GM12878 (cell line): ENCODE data around the gene TMEM198. TPM values are rescaled to one million over a fixed set of nuclear protein-coding genes. Genes with fewer than 3 reads are reported as not detected.

Source experiments
- ATAC-seq: fragments of 200-7000 bp; cut with Tn5 transposase; 3 replicates; pipeline ENCODE4 v1.9.1; 2020; ENCODE audit warnings: mild to moderate bottlenecking, moderate library complexity
- BruUV-seq: library from RNA; stranded (reverse); fragments of 400-500 nt; replicated peaks from 2 replicates; lab custom pipeline; 2021; lab: Mats Ljungman, UMichigan
- CTCF ChIA-PET: fragments of 300-600 bp; sonication (Branson Sonifier 250); formaldehyde crosslinking; extraction: SDS; loops from one replicate; lab custom pipeline; 2021; ENCODE audit warnings: inconsistent platforms; lab: Yijun Ruan, JAX
- POLR2A ChIA-PET: fragments of 350-600 bp; formaldehyde crosslinking; extraction: SDS; loops from one replicate; lab custom pipeline; 2021; ENCODE audit warnings: inconsistent platforms; lab: Charles Lee
- RAD21 ChIA-PET: fragments of 300-600 bp; sonication (Branson Sonifier 250); formaldehyde crosslinking; loops from one replicate; lab custom pipeline; 2023; ENCODE audit warnings: antibody characterized with exemption; ENCODE audit not compliant: unreplicated experiment; lab: Charles Lee
- SMC1A ChIA-PET: fragments of 300-600 bp; sonication (Branson Sonifier 250); formaldehyde crosslinking; loops from one replicate; lab custom pipeline; 2023; ENCODE audit not compliant: unreplicated experiment, uncharacterized antibody; lab: Charles Lee
- DNase-seq: peaks from one replicate; pipeline ENCODE4 v3.0.0-alpha.2; 2011; ENCODE audit warnings: low read depth, low spot score
- FAIRE-seq: peaks from 3 replicates; lab custom pipeline; 2011; peaks lifted over from hg19 to GRCh38; lab: Jason Lieb, UNC
- H2AFZ ChIP-seq: 2 replicates; pipeline ENCODE4 v1.6.0; 2011; ENCODE audit warnings: low read depth, low read length, control low read depth; ENCODE audit not compliant: control insufficient read depth
- H3K27ac ChIP-seq: 2 replicates; pipeline ENCODE4 v1.5.1; 2011; ENCODE audit warnings: control low read depth; ENCODE audit not compliant: control insufficient read depth, insufficient read depth
- H3K27me3 ChIP-seq, 2 experiments: replicated peaks in 1 of 2; 2 replicates each; pipeline versions ENCODE4 v1.6.0 to v1.6.1; 2011; ENCODE audit warnings: low read length in 1 of 2; ENCODE audit not compliant: control insufficient read depth in 2 of 2, insufficient read depth in 2 of 2
- H3K36me3 ChIP-seq, 2 experiments: 2 replicates each; pipeline ENCODE4 v1.5.1; 2011; ENCODE audit warnings: low read length in 1 of 2; ENCODE audit not compliant: control insufficient read depth in 2 of 2, insufficient read depth in 2 of 2
- H3K4me1 ChIP-seq: 2 replicates; pipeline ENCODE4 v1.6.1; 2011; ENCODE audit warnings: mild to moderate bottlenecking, low read length, moderate library complexity, mixed read lengths; ENCODE audit not compliant: control insufficient read depth, insufficient read depth
- H3K4me2 ChIP-seq: 2 replicates; pipeline ENCODE4 v1.6.0; 2011; ENCODE audit warnings: control low read depth; ENCODE audit not compliant: control insufficient read depth, insufficient read depth
- H3K4me3 ChIP-seq: fragments of 200-600 bp; sonication (generic); 2 replicates; pipeline ENCODE4 v1.5.1; 2016
- H3K79me2 ChIP-seq: 2 replicates; pipeline ENCODE4 v1.6.0; 2011; ENCODE audit warnings: low read length; ENCODE audit not compliant: control insufficient read depth, insufficient read depth
- H3K9ac ChIP-seq: 2 replicates; pipeline ENCODE4 v1.8.0; 2011; ENCODE audit warnings: low read length, control low read depth, mixed read lengths; ENCODE audit not compliant: control insufficient read depth, insufficient read depth
- H3K9me3 ChIP-seq: replicated peaks from 3 replicates; pipeline ENCODE4 v1.5.1; 2011; ENCODE audit warnings: mild to moderate bottlenecking, low read length; ENCODE audit not compliant: control insufficient read depth, insufficient read depth
- H4K20me1 ChIP-seq: 2 replicates; pipeline ENCODE4 v1.6.0; 2011; ENCODE audit not compliant: control insufficient read depth, insufficient read depth
- CREM ChIP-seq: IDR thresholded peaks from 2 replicates; pipeline ENCODE4 v1.6.1; 2014; ENCODE audit warnings: antibody characterized with exemption, low read depth
- EGR1 ChIP-seq, 2 experiments: IDR thresholded peaks; 1 replicate in 1 of 2; 2 replicates in 1 of 2; pipeline ENCODE4 v1.6.1; 2011 to 2012; ENCODE audit warnings: low read depth in 2 of 2, low read length in 2 of 2, borderline replicate concordance in 1 of 2, mild to moderate bottlenecking in 1 of 2, moderate library complexity in 1 of 2
- ELK1 ChIP-seq: IDR thresholded peaks from 2 replicates; pipeline ENCODE4 v1.6.1; 2012; ENCODE audit warnings: low read depth, low read length, improper control_type of control experiment
- FOXK2 ChIP-seq: fragments of 450-650 bp; IDR thresholded peaks from 2 replicates; pipeline ENCODE4 v1.6.1; 2017; ENCODE audit warnings: mild to moderate bottlenecking, moderate library complexity
- KAT2A ChIP-seq: conservative IDR thresholded peaks from 2 replicates; pipeline ENCODE4 v1.6.1; 2011; ENCODE audit warnings: low read depth, low read length; ENCODE audit not compliant: control insufficient read depth
- POLR2AphosphoS5 ChIP-seq: IDR thresholded peaks from 2 replicates; pipeline ENCODE4 v1.6.1; 2011; ENCODE audit warnings: mild to moderate bottlenecking, low read length, inconsistent platforms
- RBBP5 ChIP-seq: fragments of 200-600 bp; sonication (generic); conservative IDR thresholded peaks from 2 replicates; pipeline ENCODE4 v1.6.1; 2016
- SIN3A ChIP-seq: IDR thresholded peaks from 2 replicates; pipeline ENCODE4 v1.6.1; 2012; ENCODE audit warnings: low read depth, low read length, improper control_type of control experiment
- SUPT20H ChIP-seq: IDR thresholded peaks from 2 replicates; pipeline ENCODE4 v1.6.1; 2011; ENCODE audit warnings: low read depth, mild to moderate bottlenecking, low read length, moderate library complexity, borderline replicate concordance; ENCODE audit not compliant: control insufficient read depth
- WGBS: methylation state at CpG from one replicate; pipeline ENCODE4 v1.1.6; 2016; ENCODE audit warnings: low lambda C conversion rate; ENCODE audit not compliant: insufficient replicate concordance, insufficient coverage; ENCODE audit errors: missing lambda C conversion rate; 5-methylcytosine and 5-hydroxymethylcytosine counted together
- in situ Hi-C: fragments of 300-500 bp; cut with MboI; formaldehyde crosslinking; loops from 9 replicates; pipeline ENCODE4 v1.14.3; 2018; ENCODE audit warnings: mixed read lengths
- intact Hi-C: fragments of 100-400 bp; cut with micrococcal nuclease; formaldehyde crosslinking; loops from one replicate; pipeline ENCODE4 v1.14.2; 2022; ENCODE audit not compliant: unreplicated experiment
- polyA plus RNA-seq, 11 experiments: library from polyadenylated mRNA; depleted of rRNA in 4 of 11; unstranded in 6 of 11; stranded (reverse) in 5 of 11; fragments of >200 nt; fragmentation: Nextera tagmentation in 4 of 11; fragmentation: Illumina TruSeq in 1 of 11; extraction: Ambion mirVana in 4 of 11; extraction: Trizol in 1 of 11; gene quantifications; 1 replicate in 1 of 11; 2 replicates in 10 of 11; pipeline versions ENCODE4 v1.2.1 to v1.2.3, GENCODE V29; 2011 to 2016; ENCODE audit warnings: inconsistent platforms in 2 of 11, missing spikeins in 2 of 11, low read depth in 1 of 11
- total RNA-seq, 4 experiments: library from RNA; depleted of rRNA in 3 of 4; stranded (reverse); fragments of >200 nt in 3 of 4; fragmentation: Illumina TruSeq in 1 of 4; extraction: Trizol in 1 of 4; gene quantifications; 2 replicates each; pipeline versions ENCODE4 v1.2.1 to v1.2.3, GENCODE V29; 2013 to 2021
- TF ChIP-seq, protein P1 (sequence below): fragments of 450-650 bp; formaldehyde crosslinking; IDR thresholded peaks from 2 replicates; pipeline ENCODE4 v1.5.0; 2022; ENCODE audit warnings: mild to moderate bottlenecking, missing genetic modification characterization
- TF ChIP-seq, protein P2 (sequence below): fragments of 450-650 bp; IDR thresholded peaks from 2 replicates; pipeline ENCODE4 v1.6.1; 2017; ENCODE audit warnings: borderline replicate concordance

The TMEM198 gene
- total and polyA plus RNA-seq, 10 of the 15 experiments (the other 5 are each of a cell fraction or from before 2014, with no cell fraction given): 0.16 to 1.2 (median 0.65) TPM; not detected in 2

DNA sequence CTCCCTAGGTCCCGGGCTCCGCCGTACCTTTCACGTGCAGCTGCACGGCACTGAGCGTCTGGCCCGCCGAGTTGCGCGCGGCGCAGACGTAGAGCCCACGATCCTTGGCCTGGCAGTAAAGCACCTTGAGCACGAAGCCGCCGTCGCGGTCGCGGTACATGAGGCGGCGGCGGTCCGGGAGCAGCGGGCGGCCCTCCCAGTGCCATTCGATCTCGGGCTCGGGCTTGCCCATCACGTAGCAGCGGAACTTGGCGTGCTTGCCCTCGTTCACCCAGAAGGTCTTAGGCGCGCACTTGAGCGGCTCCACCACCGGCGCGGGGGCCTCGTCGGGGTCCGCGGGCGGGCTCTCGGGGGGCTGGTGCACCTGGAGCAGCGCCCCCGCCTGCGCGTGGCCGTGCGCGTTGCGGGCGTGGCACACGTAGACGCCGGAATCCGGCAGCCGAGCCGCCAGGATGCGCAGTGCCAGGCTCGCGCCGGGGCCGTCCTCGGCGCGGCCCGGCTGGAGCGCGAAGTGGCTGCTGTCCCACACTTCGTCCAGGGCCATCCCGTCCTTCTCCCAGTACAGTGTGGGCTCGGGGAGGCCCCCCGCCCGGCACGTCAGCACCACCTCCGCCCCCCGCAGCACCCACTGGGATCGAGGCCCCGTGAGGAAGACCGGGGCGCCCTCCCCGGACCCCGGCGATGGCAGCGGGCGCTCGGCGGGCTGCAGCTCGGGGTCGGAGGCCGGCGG is 26.5 kb downstream of the TMEM198 start:
- no peak overlapping the region for H3K9ac ChIP-seq

DNA sequence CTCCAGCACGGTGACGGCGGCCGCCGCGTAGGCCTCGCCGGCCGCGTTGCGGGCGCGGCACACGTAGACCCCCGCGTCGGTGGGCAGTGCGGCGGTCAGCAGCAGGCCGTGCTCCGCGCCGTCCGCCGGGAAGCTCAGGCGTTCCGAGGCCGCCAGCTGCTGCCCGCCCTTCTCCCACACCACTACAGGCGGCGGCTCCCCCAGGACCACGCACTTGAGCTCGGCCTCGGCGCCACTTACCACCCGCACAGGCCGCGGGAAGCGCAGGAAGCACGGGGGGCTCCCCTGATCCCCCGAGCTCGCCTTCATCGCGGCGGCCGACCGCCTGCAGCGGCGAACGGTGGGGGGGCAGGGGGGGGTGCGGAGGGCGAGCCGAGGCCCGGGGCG is 27.1 kb downstream of the TMEM198 start:
- Histone ChIP-seq H3K79me2 (no peaks in the 10 kb centered on the region), H4K20me1 (no peaks in the 10 kb centered on the region), H3K27me3 (peaks cover 2 to 5% of the 10 kb centered on the region in 2 experiments; a peak in 3 of 4 replicates), H3K9ac (no peak overlapping the region), H3K4me3 (no peak overlapping the region), H3K9me3 (no peaks in the 10 kb centered on the region), H3K4me2 (no peak overlapping the region), H3K36me3 (no peaks in the 10 kb centered on the region), H3K4me1 (no peaks in the 10 kb centered on the region), H2AFZ (no peak overlapping the region), H3K27ac (no peak overlapping the region)
- POLR2A ChIA-PET: no interaction called here
- CTCF ChIA-PET: interaction anchor here (1.2 kb wide), 1 partner anchor 11 kb away, joined by 3 read pairs; no protein-coding TSS in a partner anchor
- DNase-seq (no peak), FAIRE-seq (no peak), ATAC-seq (no peak)
- RAD21 ChIA-PET: no interaction called here
- intact Hi-C loops: no loop called here
- in situ Hi-C loops: no loop called here
- WGBS: 41% methylated on average over 19 of the region's 55 CpGs
- BruUV-seq: no TSS peak
- SMC1A ChIA-PET: no interaction called here
- TF ChIP-seq, protein P1, sequence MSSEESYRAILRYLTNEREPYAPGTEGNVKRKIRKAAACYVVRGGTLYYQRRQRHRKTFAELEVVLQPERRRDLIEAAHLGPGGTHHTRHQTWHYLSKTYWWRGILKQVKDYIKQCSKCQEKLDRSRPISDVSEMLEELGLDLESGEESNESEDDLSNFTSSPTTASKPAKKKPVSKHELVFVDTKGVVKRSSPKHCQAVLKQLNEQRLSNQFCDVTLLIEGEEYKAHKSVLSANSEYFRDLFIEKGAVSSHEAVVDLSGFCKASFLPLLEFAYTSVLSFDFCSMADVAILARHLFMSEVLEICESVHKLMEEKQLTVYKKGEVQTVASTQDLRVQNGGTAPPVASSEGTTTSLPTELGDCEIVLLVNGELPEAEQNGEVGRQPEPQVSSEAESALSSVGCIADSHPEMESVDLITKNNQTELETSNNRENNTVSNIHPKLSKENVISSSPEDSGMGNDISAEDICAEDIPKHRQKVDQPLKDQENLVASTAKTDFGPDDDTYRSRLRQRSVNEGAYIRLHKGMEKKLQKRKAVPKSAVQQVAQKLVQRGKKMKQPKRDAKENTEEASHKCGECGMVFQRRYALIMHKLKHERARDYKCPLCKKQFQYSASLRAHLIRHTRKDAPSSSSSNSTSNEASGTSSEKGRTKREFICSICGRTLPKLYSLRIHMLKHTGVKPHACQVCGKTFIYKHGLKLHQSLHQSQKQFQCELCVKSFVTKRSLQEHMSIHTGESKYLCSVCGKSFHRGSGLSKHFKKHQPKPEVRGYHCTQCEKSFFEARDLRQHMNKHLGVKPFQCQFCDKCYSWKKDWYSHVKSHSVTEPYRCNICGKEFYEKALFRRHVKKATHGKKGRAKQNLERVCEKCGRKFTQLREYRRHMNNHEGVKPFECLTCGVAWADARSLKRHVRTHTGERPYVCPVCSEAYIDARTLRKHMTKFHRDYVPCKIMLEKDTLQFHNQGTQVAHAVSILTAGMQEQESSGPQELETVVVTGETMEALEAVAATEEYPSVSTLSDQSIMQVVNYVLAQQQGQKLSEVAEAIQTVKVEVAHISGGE: no peak
- TF ChIP-seq, protein P2, sequence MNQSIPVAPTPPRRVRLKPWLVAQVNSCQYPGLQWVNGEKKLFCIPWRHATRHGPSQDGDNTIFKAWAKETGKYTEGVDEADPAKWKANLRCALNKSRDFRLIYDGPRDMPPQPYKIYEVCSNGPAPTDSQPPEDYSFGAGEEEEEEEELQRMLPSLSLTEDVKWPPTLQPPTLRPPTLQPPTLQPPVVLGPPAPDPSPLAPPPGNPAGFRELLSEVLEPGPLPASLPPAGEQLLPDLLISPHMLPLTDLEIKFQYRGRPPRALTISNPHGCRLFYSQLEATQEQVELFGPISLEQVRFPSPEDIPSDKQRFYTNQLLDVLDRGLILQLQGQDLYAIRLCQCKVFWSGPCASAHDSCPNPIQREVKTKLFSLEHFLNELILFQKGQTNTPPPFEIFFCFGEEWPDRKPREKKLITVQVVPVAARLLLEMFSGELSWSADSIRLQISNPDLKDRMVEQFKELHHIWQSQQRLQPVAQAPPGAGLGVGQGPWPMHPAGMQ: no peak
- TF ChIP-seq ELK1: no peak
- TF ChIP-seq CREM: no peak
- no peak for TF ChIP-seq FOXK2
- no peak for TF ChIP-seq SUPT20H
- TF ChIP-seq SIN3A: no peak
- TF ChIP-seq EGR1 (IDR thresholded peaks at IDR 0.05; ENCODE audit: borderline replicate concordance in 1 of 2, low read depth in 2 of 2, low read length in 2 of 2): no peak
- TF ChIP-seq KAT2A: no peak

More for the DNA sequence above, 26.5 kb downstream of the TMEM198 start:
- ATAC-seq (no peak), FAIRE-seq (no peak), DNase-seq (no peak)
- H3K9me3 ChIP-seq: no peaks in the 10 kb centered on the region
- no TSS peak for BruUV-seq
- SMC1A ChIA-PET: no interaction called here
- in situ Hi-C loops (no loop called here), intact Hi-C loops (no loop called here)
- no peaks in the 10 kb centered on the region for H3K36me3 ChIP-seq
- H3K4me1 ChIP-seq: no peaks in the 10 kb centered on the region
- no peaks in the 10 kb centered on the region for H4K20me1 ChIP-seq
- RAD21 ChIA-PET: no interaction called here
- CTCF ChIA-PET: no interaction called here
- H3K79me2 ChIP-seq: no peaks in the 10 kb centered on the region
- H3K27ac ChIP-seq: no peak overlapping the region
- H2AFZ ChIP-seq: no peak overlapping the region
- POLR2A ChIA-PET: no interaction called here
- no peak overlapping the region for H3K4me3 ChIP-seq
- peaks cover 2 to 5% of the 10 kb centered on the region in 2 experiments; a peak in 3 of 4 replicates for H3K27me3 ChIP-seq
- no peak for TF ChIP-seq POLR2AphosphoS5
- TF ChIP-seq RBBP5: no peak
- 60% methylated on average over 78 of the region's 95 CpGs for WGBS
- H3K4me2 ChIP-seq: no peak overlapping the region
